Ascending aorta (tissue), 2 donors: ENCODE results near the gene NPTXR. TPM values are rescaled to one million over a fixed set of nuclear protein-coding genes. Genes with fewer than 3 reads are reported as not detected.
"Not testable (repeated sequence)": the region's sequence is repeated elsewhere in the genome, so short reads cannot be mapped to it uniquely, and the experiment has no call there.

ENCODE experiments used
- DNase-seq, 2 donors: peaks; one replicate each; pipeline ENCODE4 v3.0.0-alpha.2; 2019; ENCODE audit warnings: low spot score in 2 of 2
- H3K27ac ChIP-seq, 2 donors: fragments of 200-600 bp; sonication (generic); one replicate each; pipeline ENCODE4 v1.5.1; 2016 to 2017; ENCODE audit warnings: mild to moderate bottlenecking in 1 of 2
- H3K27me3 ChIP-seq: fragments of 200-600 bp; sonication (generic); one replicate; pipeline ENCODE4 v1.5.1; 2017
- H3K36me3 ChIP-seq, 2 donors: fragments of 200-600 bp; sonication (generic); one replicate each; pipeline ENCODE4 v1.5.1; 2016
- H3K4me1 ChIP-seq, 2 donors: fragments of 200-600 bp; sonication (generic); one replicate each; pipeline ENCODE4 v1.5.1; 2016 to 2017; ENCODE audit warnings: mild to moderate bottlenecking in 1 of 2
- H3K4me3 ChIP-seq, 2 donors: fragments of 200-600 bp; sonication (generic); one replicate each; pipeline ENCODE4 v1.5.1; 2016 to 2017; ENCODE audit warnings: mild to moderate bottlenecking in 1 of 2
- H3K9me3 ChIP-seq, 2 donors: fragments of 200-600 bp; sonication (generic); one replicate each; pipeline ENCODE4 v1.5.1; 2016
- CTCF ChIP-seq, 3 experiments: fragments of 200-600 bp in 2 of 3; fragments of 450-650 bp in 1 of 3; sonication (generic) in 2 of 3; IDR thresholded peaks; one replicate each; pipeline ENCODE4 v1.5.1; 2016 to 2019; ENCODE audit warnings: antibody characterized with exemption in 3 of 3, mild to moderate bottlenecking in 1 of 3, moderate library complexity in 1 of 3
- intact Hi-C: fragments of 100-400 bp; cut with DNase I; formaldehyde crosslinking; loops from one replicate; pipeline ENCODE4 v1.15.1; 2023
- total RNA-seq: library from RNA; depleted of rRNA; stranded (reverse); fragments of >200 nt; gene quantifications from one replicate; pipeline ENCODE4 v1.1.0, GENCODE V29; 2016

NPTXR gene
- total RNA-seq, 1 donor from 2014 or later, result 46.3 TPM

- Histone ChIP-seq H3K9me3 (no peaks in the 10 kb centered on the region), H3K27ac (peak overlapping the region in 1 of 2 donors; percentile 59), H3K4me1 (peaks cover 20 to 45% of the 10 kb centered on the region in 2 donors), H3K27me3 (no peaks in the 10 kb centered on the region), H3K4me3 (no peak overlapping the region), H3K36me3 (peaks cover 16 to 22% of the 10 kb centered on the region in 2 donors)
- TF ChIP-seq CTCF (IDR thresholded peaks at IDR 0.05), result no peak
- DNase-seq, result no peak
- intact Hi-C loops, result loop anchor here (2.0 to 5.0 kb wide), 3 partner anchors 70 to 257 kb away; partner anchors contain the start of gene DNAL4
Observed at GRCh38 chr22:38861927-38862326, 18.1 kb upstream of the NPTXR start.

- TF ChIP-seq CTCF (IDR thresholded peaks at IDR 0.05), result no peak
- no peak for DNase-seq
- Histone ChIP-seq H3K9me3 (no peaks in the 10 kb centered on the region), H3K27ac (no peak overlapping the region), H3K4me1 (peaks cover 20 to 40% of the 10 kb centered on the region in 2 donors), H3K36me3 (peaks cover 10 to 16% of the 10 kb centered on the region in 2 donors), H3K27me3 (no peaks in the 10 kb centered on the region), H3K4me3 (no peak overlapping the region)
- intact Hi-C loops, result loop anchor here (5.0 kb wide), 2 partner anchors 69 to 94 kb away; partner anchors contain the start of gene DNAL4
Observed at GRCh38 chr22:38861170-38861876, 17.5 kb upstream of the NPTXR start.

- Histone ChIP-seq H3K9me3 (no peaks in the 10 kb centered on the region), H3K36me3 (peaks cover 2 to 8% of the 10 kb centered on the region in 2 donors), H3K27me3 (no peaks in the 10 kb centered on the region), H3K4me3 (no peak overlapping the region), H3K4me1 (peaks cover 20 to 32% of the 10 kb centered on the region in 2 donors), H3K27ac (no peak overlapping the region)
- no peak for TF ChIP-seq CTCF (IDR thresholded peaks at IDR 0.05)
- DNase-seq, result no peak
- intact Hi-C loops, result loop anchor here (5.0 kb wide), 2 partner anchors 68 to 93 kb away; partner anchors contain the start of gene DNAL4
Observed at GRCh38 chr22:38860283-38861169, 16.7 kb upstream of the NPTXR start.

GRCh38 chr22:38859581-38860282, 15.9 kb upstream of the NPTXR start:
- Histone ChIP-seq H3K36me3 (no peaks in the 10 kb centered on the region), H3K27ac (no peak overlapping the region), H3K4me1 (peaks cover 16 to 24% of the 10 kb centered on the region in 2 donors), H3K9me3 (no peaks in the 10 kb centered on the region), H3K27me3 (no peaks in the 10 kb centered on the region), H3K4me3 (no peak overlapping the region)
- TF ChIP-seq CTCF (IDR thresholded peaks at IDR 0.05), result no peak
- intact Hi-C loops, result loop anchor here (5.0 kb wide), 2 partner anchors 67 to 92 kb away; partner anchors contain the start of gene DNAL4
- no peak for DNase-seq

- TF ChIP-seq CTCF (IDR thresholded peaks at IDR 0.05), result no peak
- Histone ChIP-seq H3K27ac (no peak overlapping the region), H3K27me3 (no peaks in the 10 kb centered on the region), H3K9me3 (no peaks in the 10 kb centered on the region), H3K4me3 (no peak overlapping the region), H3K36me3 (no peaks in the 10 kb centered on the region), H3K4me1 (peaks cover 6 to 12% of the 10 kb centered on the region in 2 donors)
- DNase-seq, result no peak
- intact Hi-C loops, result no loop called here
Observed at GRCh38 chr22:38858492-38858891, 14.7 kb upstream of the NPTXR start.

GRCh38 chr22:38854476-38854875, 10.6 kb upstream of the NPTXR start:
- H3K27ac ChIP-seq, intact Hi-C loops, H3K4me1 ChIP-seq, H3K4me3 ChIP-seq, H3K9me3 ChIP-seq, H3K27me3 ChIP-seq, DNase-seq, H3K36me3 ChIP-seq: not testable (repeated sequence)

- H3K9me3 ChIP-seq, DNase-seq, H3K4me3 ChIP-seq, H3K36me3 ChIP-seq, H3K27me3 ChIP-seq, H3K27ac ChIP-seq, H3K4me1 ChIP-seq, intact Hi-C loops: not testable (repeated sequence)
Observed at GRCh38 chr22:38853883-38854282, 10.1 kb upstream of the NPTXR start.
